ENCODE results near the gene ANKMY1. TPM values are rescaled to one million over a fixed set of nuclear protein-coding genes. Genes with fewer than 3 reads are reported as not detected.
A peak's percentile ranks its signal among the peaks of the same experiment; 100 is the strongest.

Gene ANKMY1
- total and polyA plus RNA-seq, 4 donors, result 9.3 to 34.8 (median 14.8) TPM

GRCh38 chr2:240439698-240440151, 118.1 kb downstream of the ANKMY1 start:
- no peaks in the 10 kb centered on the region for H3K9me3 ChIP-seq (ENCODE audit: control insufficient read depth in 4 of 4, insufficient read depth in 3 of 4, low read length in 3 of 4)
- no peak overlapping the region for H3K9ac ChIP-seq (ENCODE audit: insufficient read depth in 1 of 2, low read length in 2 of 2)
- no peaks in the 10 kb centered on the region for H3K36me3 ChIP-seq (ENCODE audit: control insufficient read depth in 4 of 4, insufficient read depth in 4 of 4, low read length in 4 of 4)
- ATAC-seq (ENCODE audit: insufficient read depth, low FRiP score) (no peak), DNase-seq (no peak)
- no peaks in the 10 kb centered on the region for H3K27me3 ChIP-seq (ENCODE audit: control insufficient read depth in 3 of 3, insufficient read depth in 3 of 3, low read length in 2 of 3)
- no peak for TF ChIP-seq CTCF (IDR thresholded peaks at IDR 0.05; ENCODE audit: control extremely low read depth, extremely low read depth)
- H3K27ac ChIP-seq (ENCODE audit: low read depth in 1 of 2, low read length in 1 of 2), result no peak overlapping the region
- WGBS, 2 donors, result 90 to 94% methylated on average over 15 of the region's 15 CpGs
- no peak overlapping the region for H3K4me3 ChIP-seq
- H3K4me1 ChIP-seq (ENCODE audit: control insufficient read depth in 5 of 5, insufficient read depth in 5 of 5, low read length in 5 of 5), result peaks cover 0 to 19% (median 0%) of the 10 kb centered on the region in 5 donors

DNA sequence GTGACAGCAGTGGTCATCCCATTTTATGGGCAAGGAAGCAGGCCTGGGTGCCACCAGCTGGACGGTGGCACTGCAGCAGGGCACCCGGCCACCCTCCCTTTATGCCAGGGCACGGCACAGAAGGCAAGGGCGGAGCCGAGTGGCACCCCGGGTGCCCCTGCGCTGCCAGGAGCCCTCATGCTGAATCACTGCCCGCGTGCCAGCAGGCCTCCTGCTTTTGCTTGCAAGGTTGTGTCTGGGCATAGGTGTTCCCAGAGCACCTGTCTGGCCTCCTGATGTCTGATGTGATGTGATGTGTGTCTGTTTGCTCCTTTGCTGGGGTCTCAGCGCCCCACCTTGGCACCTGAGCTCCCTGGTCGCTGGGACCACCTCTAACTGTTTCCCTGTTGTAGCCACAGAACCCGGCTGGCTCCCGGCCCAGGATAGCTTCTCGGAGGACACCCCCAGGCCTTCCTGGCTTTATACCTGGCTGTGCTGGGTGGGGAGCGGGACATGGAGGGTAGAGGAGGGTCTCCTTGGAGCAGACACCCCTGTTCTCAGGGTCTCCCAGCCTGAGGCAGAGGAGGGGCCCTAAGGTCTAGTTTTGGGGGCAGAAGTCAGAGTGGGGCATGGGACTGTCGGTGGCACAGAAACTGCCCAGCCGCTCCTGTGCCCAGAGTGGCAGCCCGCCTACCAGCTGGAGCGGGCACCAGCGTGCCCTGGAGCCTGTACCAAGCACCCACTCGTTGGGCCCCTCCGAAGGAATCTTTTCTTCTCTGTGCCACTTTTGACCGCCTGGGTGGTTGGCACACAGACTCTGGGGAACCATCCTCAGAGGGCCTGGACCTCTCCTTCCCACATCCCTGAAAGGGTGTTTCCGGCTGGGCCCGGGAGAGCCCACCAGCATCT, 118.7 kb downstream of the ANKMY1 start:
- Histone ChIP-seq H3K36me3 (ENCODE audit: control insufficient read depth in 4 of 4, insufficient read depth in 4 of 4, low read length in 4 of 4) (no peaks in the 10 kb centered on the region), H3K9me3 (ENCODE audit: control insufficient read depth in 4 of 4, insufficient read depth in 3 of 4, low read length in 3 of 4) (no peaks in the 10 kb centered on the region), H3K4me3 (no peak overlapping the region), H3K4me1 (ENCODE audit: control insufficient read depth in 5 of 5, insufficient read depth in 5 of 5, low read length in 5 of 5) (peaks cover 0 to 25% (median 0%) of the 10 kb centered on the region in 5 donors), H3K27me3 (ENCODE audit: control insufficient read depth in 3 of 3, insufficient read depth in 3 of 3, low read length in 2 of 3) (no peaks in the 10 kb centered on the region), H3K27ac (ENCODE audit: low read depth in 1 of 2, low read length in 1 of 2) (no peak overlapping the region), H3K9ac (ENCODE audit: insufficient read depth in 1 of 2, low read length in 2 of 2) (no peak overlapping the region)
- ATAC-seq (ENCODE audit: insufficient read depth, low FRiP score) (no peak), DNase-seq (no peak)
- 90 to 95% methylated on average over 25 of the region's 25 CpGs for WGBS, 2 donors
- TF ChIP-seq CTCF (IDR thresholded peaks at IDR 0.05; ENCODE audit: control extremely low read depth, extremely low read depth), result no peak

GRCh38 chr2:240437861-240438809, 119.7 kb downstream of the ANKMY1 start:
- DNase-seq (peak; percentile 72 to 75 (median 75)), ATAC-seq (ENCODE audit: insufficient read depth, low FRiP score) (no peak)
- no peaks in the 10 kb centered on the region for H3K9me3 ChIP-seq (ENCODE audit: control insufficient read depth in 4 of 4, insufficient read depth in 3 of 4, low read length in 3 of 4)
- H3K36me3 ChIP-seq (ENCODE audit: control insufficient read depth in 4 of 4, insufficient read depth in 4 of 4, low read length in 4 of 4), result no peaks in the 10 kb centered on the region
- H3K27me3 ChIP-seq (ENCODE audit: control insufficient read depth in 3 of 3, insufficient read depth in 3 of 3, low read length in 2 of 3), result no peaks in the 10 kb centered on the region
- peaks cover 0 to 25% (median 0%) of the 10 kb centered on the region in 5 donors for H3K4me1 ChIP-seq (ENCODE audit: control insufficient read depth in 5 of 5, insufficient read depth in 5 of 5, low read length in 5 of 5)
- TF ChIP-seq CTCF (IDR thresholded peaks at IDR 0.05; ENCODE audit: control extremely low read depth, extremely low read depth), result peak; percentile 83
- no peak overlapping the region for H3K4me3 ChIP-seq
- 27 to 28% methylated on average over 20 to 24 of the region's 24 CpGs for whole genome bisulfite sequencing, 2 donors
- no peak overlapping the region for H3K9ac ChIP-seq (ENCODE audit: insufficient read depth in 1 of 2, low read length in 2 of 2)
- peak overlapping the region in 1 of 2 donors; percentile 24 for H3K27ac ChIP-seq (ENCODE audit: low read depth in 1 of 2, low read length in 1 of 2)
